HepG2 (cell line): ENCODE results near the gene TMEM114. TPM values are rescaled to one million over a fixed set of nuclear protein-coding genes. Genes with fewer than 3 reads are reported as not detected.

Experiments
- ATAC-seq: fragments of 200-7000 bp; cut with Tn5 transposase; 3 replicates; pipeline ENCODE4 v1.9.1; 2020; ENCODE audit warnings: mild to moderate bottlenecking, moderate library complexity
- BruUV-seq: library from RNA; stranded (reverse); fragments of 400-500 nt; replicated peaks from 2 replicates; lab custom pipeline; 2021; lab: Mats Ljungman, UMichigan
- CTCF ChIA-PET: fragments of 300-600 bp; formaldehyde crosslinking; extraction: SDS; loops from one replicate; lab custom pipeline; 2021; ENCODE audit warnings: low total read pairs, inconsistent platforms, low intra/inter-chr PET ratio; lab: Yijun Ruan, JAX
- POLR2A ChIA-PET: fragments of 350-600 bp; sonication (Branson Sonifier 250); formaldehyde crosslinking; loops from one replicate; lab custom pipeline; 2020; ENCODE audit warnings: antibody characterized with exemption, inconsistent platforms; lab: Yijun Ruan, JAX
- DNase-seq: peaks from one replicate; pipeline ENCODE4 v3.0.0-alpha.2; 2015; ENCODE audit warnings: low spot score
- FAIRE-seq: peaks from 3 replicates; lab custom pipeline; 2011; peaks lifted over from hg19 to GRCh38; lab: Jason Lieb, UNC
- H2AFZ ChIP-seq: one replicate; pipeline ENCODE4 v1.6.1; 2011; ENCODE audit warnings: low read length, inconsistent platforms
- H3K27ac ChIP-seq: fragments of 300-600 bp; 3 replicates; pipeline ENCODE4 v1.8.0; 2011; ENCODE audit warnings: mixed run types, mild to moderate bottlenecking, mixed read lengths, low read length, inconsistent platforms; ENCODE audit not compliant: insufficient read depth; ENCODE audit errors: extremely low read length
- H3K27me3 ChIP-seq, 2 experiments: fragments of 200-600 bp in 1 of 2; 2 replicates in 1 of 2; 3 replicates in 1 of 2; pipeline versions ENCODE4 v1.6.0 to v1.8.0; 2011; ENCODE audit warnings: low read length in 2 of 2, mild to moderate bottlenecking in 2 of 2, moderate library complexity in 2 of 2, inconsistent platforms in 1 of 2; ENCODE audit not compliant: insufficient read depth in 2 of 2, control insufficient read depth in 1 of 2
- H3K36me3 ChIP-seq, 2 experiments: fragments of 200-600 bp in 1 of 2; replicated peaks in 1 of 2; 2 replicates in 1 of 2; 3 replicates in 1 of 2; pipeline versions ENCODE4 v1.5.1 to v1.8.0; 2011; ENCODE audit warnings: low read length in 2 of 2, inconsistent platforms in 1 of 2; ENCODE audit not compliant: insufficient read depth in 2 of 2, control insufficient read depth in 1 of 2
- H3K4me1 ChIP-seq: 2 replicates; pipeline ENCODE4 v1.5.1; 2012; ENCODE audit warnings: low read length, inconsistent platforms; ENCODE audit not compliant: insufficient read depth
- H3K4me2 ChIP-seq: 2 replicates; pipeline ENCODE4 v1.6.0; 2011; ENCODE audit warnings: low read depth, low read length, inconsistent platforms
- H3K4me3 ChIP-seq, 3 experiments: fragments of 200-600 bp in 1 of 3; sonication (generic), shearing (Covaris generic) in 1 of 3; replicated peaks in 1 of 3; 2 replicates each; pipeline ENCODE4 v1.5.1; 2011 to 2016; ENCODE audit warnings: low read length in 3 of 3, inconsistent platforms in 2 of 3, low read depth in 2 of 3, mild to moderate bottlenecking in 2 of 3, control low read depth in 1 of 3, mixed read lengths in 1 of 3; ENCODE audit not compliant: insufficient read depth in 1 of 3
- H3K79me2 ChIP-seq: one replicate; pipeline ENCODE4 v1.6.1; 2011; ENCODE audit warnings: low read length, inconsistent platforms; ENCODE audit not compliant: insufficient read depth
- H3K9ac ChIP-seq: 2 replicates; pipeline ENCODE4 v1.6.0; 2011; ENCODE audit warnings: mild to moderate bottlenecking, low read depth, low read length, inconsistent platforms; ENCODE audit not compliant: insufficient read depth
- H3K9me3 ChIP-seq: 2 replicates; pipeline ENCODE4 v1.5.1; 2012; ENCODE audit warnings: mild to moderate bottlenecking, low read length
- H4K20me1 ChIP-seq: 2 replicates; pipeline ENCODE4 v1.6.0; 2011; ENCODE audit warnings: inconsistent platforms, mild to moderate bottlenecking, low read length, moderate library complexity; ENCODE audit not compliant: insufficient read depth
- ARNTL ChIP-seq: sonication (generic); formaldehyde crosslinking; IDR thresholded peaks from 2 replicates; pipeline ENCODE4 v1.4.0; 2020; ENCODE audit warnings: mild to moderate bottlenecking, missing genetic modification reagents
- CC2D1A ChIP-seq: sonication (generic); formaldehyde crosslinking; IDR thresholded peaks from 2 replicates; pipeline ENCODE4 v1.8.1; 2023; ENCODE audit warnings: mild to moderate bottlenecking, missing genetic modification reagents
- EP300 ChIP-seq, 3 experiments: sonication (generic) in 1 of 3; formaldehyde crosslinking in 1 of 3; IDR thresholded peaks; 2 replicates each; pipeline versions ENCODE4 v1.5.1 to v1.6.1; 2011 to 2020; ENCODE audit warnings: low read depth in 2 of 3, low read length in 2 of 3, borderline replicate concordance in 1 of 3, improper control_type of control experiment in 1 of 3, mild to moderate bottlenecking in 1 of 3, missing genetic modification reagents in 1 of 3, moderate library complexity in 1 of 3
- HHEX ChIP-seq: IDR thresholded peaks from 2 replicates; pipeline ENCODE4 v1.6.1; 2016; ENCODE audit warnings: control low read depth
- NRL ChIP-seq: sonication (generic); formaldehyde crosslinking; IDR thresholded peaks from 2 replicates; pipeline ENCODE4 v1.5.0; 2020; ENCODE audit warnings: missing genetic modification reagents, mild to moderate bottlenecking, moderate library complexity, borderline replicate concordance
- POLR2A ChIP-seq, 2 experiments: IDR thresholded peaks; 2 replicates each; pipeline ENCODE4 v1.6.1; 2011; ENCODE audit warnings: low read depth in 2 of 2, low read length in 2 of 2, mild to moderate bottlenecking in 1 of 2, moderate library complexity in 1 of 2; ENCODE audit not compliant: insufficient read depth in 1 of 2
- SOX6 ChIP-seq, 2 experiments: fragments of 450-650 bp in 1 of 2; sonication (generic) in 1 of 2; formaldehyde crosslinking in 1 of 2; IDR thresholded peaks; 2 replicates each; pipeline versions ENCODE4 v1.4.0 to v1.6.1; 2017 to 2020; ENCODE audit warnings: antibody characterized with exemption in 1 of 2, mild to moderate bottlenecking in 1 of 2, missing genetic modification reagents in 1 of 2
- ZNF354B ChIP-seq: sonication (generic); formaldehyde crosslinking; IDR thresholded peaks from 2 replicates; pipeline ENCODE4 v1.8.0; 2022; ENCODE audit warnings: mild to moderate bottlenecking, missing genetic modification reagents
- WGBS: methylation state at CpG from one replicate; pipeline ENCODE4 v1.1.6; 2017; ENCODE audit warnings: low lambda C conversion rate; 5-methylcytosine and 5-hydroxymethylcytosine counted together
- in situ Hi-C: cut with HindIII; loops from 2 replicates; pipeline ENCODE4 v1.10.0; 2017; ENCODE audit warnings: low pct_unique_long_range_greater_than_20kb; ENCODE audit not compliant: extremely low pct_ligation_motif_present
- intact Hi-C: fragments of 100-400 bp; cut with micrococcal nuclease; formaldehyde crosslinking; loops from one replicate; pipeline ENCODE4 v1.10.0; 2022; ENCODE audit not compliant: unreplicated experiment
- polyA plus RNA-seq, 8 experiments: library from polyadenylated mRNA; depleted of rRNA in 3 of 8; stranded (reverse) in 7 of 8; unstranded in 1 of 8; fragments of >200 nt; fragmentation: Illumina TruSeq in 4 of 8; extraction: Trizol in 4 of 8; gene quantifications; 2 replicates each; pipeline versions ENCODE4 v1.2.1 to v1.2.3, GENCODE V29; 2011 to 2016; ENCODE audit warnings: low read depth in 4 of 8, missing spikeins in 1 of 8, mixed read lengths in 1 of 8; ENCODE audit not compliant: insufficient read depth in 1 of 8
- total RNA-seq, 5 experiments: library from RNA; depleted of rRNA; stranded (reverse); fragments of >200 nt; fragmentation: Illumina TruSeq; extraction: Trizol; gene quantifications; 2 replicates each; pipeline ENCODE4 v1.2.3, GENCODE V29; 2016; ENCODE audit warnings: low read depth in 1 of 5
- TF ChIP-seq, protein P1 (sequence below): IDR thresholded peaks from 2 replicates; pipeline ENCODE4 v1.6.1; 2012; ENCODE audit warnings: inconsistent platforms
- TF ChIP-seq, protein P2 (sequence below): sonication (generic); formaldehyde crosslinking; IDR thresholded peaks from 2 replicates; pipeline ENCODE4 v1.4.0; 2020; ENCODE audit warnings: missing genetic modification reagents
- TF ChIP-seq, protein P3 (sequence below): sonication (generic); formaldehyde crosslinking; IDR thresholded peaks from 2 replicates; pipeline ENCODE4 v1.5.1; 2020; ENCODE audit warnings: missing genetic modification reagents, mild to moderate bottlenecking, borderline replicate concordance
- TF ChIP-seq, protein P4 (sequence below): sonication (generic); formaldehyde crosslinking; IDR thresholded peaks from 2 replicates; pipeline ENCODE4 v1.8.1; 2022; ENCODE audit warnings: low read depth, mild to moderate bottlenecking, missing genetic modification reagents
- TF ChIP-seq, protein P5 (sequence below): sonication (generic); formaldehyde crosslinking; IDR thresholded peaks from 2 replicates; pipeline ENCODE4 v1.4.0; 2020; ENCODE audit warnings: missing genetic modification reagents

TMEM114 gene
- total and polyA plus RNA-seq, 2 of the 13 experiments (the other 11 are each of a cell fraction or from before 2014, with no cell fraction given) = not detected

DNA sequence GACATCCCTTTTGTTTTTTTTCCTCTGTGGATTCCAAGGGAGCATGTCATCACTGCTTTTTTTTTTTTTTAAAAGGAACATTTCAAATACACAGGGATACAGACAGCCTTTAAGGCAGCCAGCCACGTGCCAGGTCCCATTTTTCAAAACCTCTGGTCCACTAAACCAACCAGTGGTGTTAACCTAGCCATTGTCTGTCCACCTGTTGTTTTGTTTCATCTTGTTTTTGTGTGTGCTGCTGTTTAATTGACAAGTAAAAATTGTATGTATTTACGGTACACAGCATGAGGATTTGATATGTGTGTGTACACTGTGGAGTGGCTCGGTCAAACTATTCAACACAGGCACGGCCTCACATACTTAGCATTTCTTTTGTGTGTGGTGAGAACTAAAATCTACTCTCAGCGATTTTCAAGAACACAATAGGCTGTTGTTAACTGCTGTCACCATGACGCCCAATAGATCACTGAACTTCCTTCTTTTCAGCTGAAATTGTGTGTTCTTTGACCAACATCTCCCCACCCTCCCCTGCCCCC lies 19.2 kb downstream of the TMEM114 start:
- intact Hi-C loops (loop anchor here (10.0 kb wide), 1 partner anchor 564 kb away; no protein-coding TSS in a partner anchor), in situ Hi-C loops (no loop called here)
- H3K4me2 ChIP-seq = peak overlapping the region; percentile 87
- H3K27ac ChIP-seq = peak overlapping the region; percentile 15
- peak overlapping the region; percentile 46 for H3K9ac ChIP-seq
- ChIA-PET CTCF (interaction anchor here (5.1 to 5.6 kb wide), 2 partner anchors 64 to 84 kb away, joined by 39 to 154 read pairs; no protein-coding TSS in a partner anchor), POLR2A (interaction anchor here (1.2 to 1.5 kb wide), 2 partner anchors 51 to 292 kb away, joined by 4 read pairs; partner anchors contain the start of gene METTL22)
- peaks cover 0 to 7% of the 10 kb centered on the region in 2 experiments; a peak in 1 of 5 replicates for H3K27me3 ChIP-seq
- peak; percentile 62 for FAIRE-seq
- no peaks in the 10 kb centered on the region for H4K20me1 ChIP-seq
- peak; percentile 94 for DNase-seq
- H3K9me3 ChIP-seq = no peaks in the 10 kb centered on the region
- ATAC-seq = peak; percentile 73
- H3K4me3 ChIP-seq = peak overlapping the region; percentile 0 to 53 (median 18); a peak in 4 of 6 replicates
- no TSS peak for BruUV-seq
- no peaks in the 10 kb centered on the region for H3K36me3 ChIP-seq
- no peaks in the 10 kb centered on the region for H3K79me2 ChIP-seq
- 1% methylated on average over 6 of the region's 6 CpGs for WGBS
- H2AFZ ChIP-seq = peak overlapping the region; percentile 1
- H3K4me1 ChIP-seq = peaks cover 68% of the 10 kb centered on the region
- no peak for TF ChIP-seq SOX6 (IDR thresholded peaks at IDR 0.05)
- TF ChIP-seq SOX6 (CRISPR knock-in tag; IDR thresholded peaks at IDR 0.05) = peak; percentile 90
- no peak for TF ChIP-seq ZNF354B (CRISPR knock-in tag)
- TF ChIP-seq CC2D1A = 0 out of 2 replicates have a peak, but pooled peaks have one; percentile 53
- TF ChIP-seq, protein P1, sequence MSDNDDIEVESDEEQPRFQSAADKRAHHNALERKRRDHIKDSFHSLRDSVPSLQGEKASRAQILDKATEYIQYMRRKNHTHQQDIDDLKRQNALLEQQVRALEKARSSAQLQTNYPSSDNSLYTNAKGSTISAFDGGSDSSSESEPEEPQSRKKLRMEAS = peak; percentile 49; the same call in 1 of the 2 replicates
- TF ChIP-seq, protein P2, sequence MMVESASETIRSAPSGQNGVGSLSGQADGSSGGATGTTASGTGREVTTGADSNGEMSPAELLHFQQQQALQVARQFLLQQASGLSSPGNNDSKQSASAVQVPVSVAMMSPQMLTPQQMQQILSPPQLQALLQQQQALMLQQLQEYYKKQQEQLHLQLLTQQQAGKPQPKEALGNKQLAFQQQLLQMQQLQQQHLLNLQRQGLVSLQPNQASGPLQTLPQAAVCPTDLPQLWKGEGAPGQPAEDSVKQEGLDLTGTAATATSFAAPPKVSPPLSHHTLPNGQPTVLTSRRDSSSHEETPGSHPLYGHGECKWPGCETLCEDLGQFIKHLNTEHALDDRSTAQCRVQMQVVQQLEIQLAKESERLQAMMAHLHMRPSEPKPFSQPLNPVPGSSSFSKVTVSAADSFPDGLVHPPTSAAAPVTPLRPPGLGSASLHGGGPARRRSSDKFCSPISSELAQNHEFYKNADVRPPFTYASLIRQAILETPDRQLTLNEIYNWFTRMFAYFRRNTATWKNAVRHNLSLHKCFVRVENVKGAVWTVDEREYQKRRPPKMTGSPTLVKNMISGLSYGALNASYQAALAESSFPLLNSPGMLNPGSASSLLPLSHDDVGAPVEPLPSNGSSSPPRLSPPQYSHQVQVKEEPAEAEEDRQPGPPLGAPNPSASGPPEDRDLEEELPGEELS (CRISPR knock-in tag) = peak; percentile 63
- TF ChIP-seq, protein P3, sequence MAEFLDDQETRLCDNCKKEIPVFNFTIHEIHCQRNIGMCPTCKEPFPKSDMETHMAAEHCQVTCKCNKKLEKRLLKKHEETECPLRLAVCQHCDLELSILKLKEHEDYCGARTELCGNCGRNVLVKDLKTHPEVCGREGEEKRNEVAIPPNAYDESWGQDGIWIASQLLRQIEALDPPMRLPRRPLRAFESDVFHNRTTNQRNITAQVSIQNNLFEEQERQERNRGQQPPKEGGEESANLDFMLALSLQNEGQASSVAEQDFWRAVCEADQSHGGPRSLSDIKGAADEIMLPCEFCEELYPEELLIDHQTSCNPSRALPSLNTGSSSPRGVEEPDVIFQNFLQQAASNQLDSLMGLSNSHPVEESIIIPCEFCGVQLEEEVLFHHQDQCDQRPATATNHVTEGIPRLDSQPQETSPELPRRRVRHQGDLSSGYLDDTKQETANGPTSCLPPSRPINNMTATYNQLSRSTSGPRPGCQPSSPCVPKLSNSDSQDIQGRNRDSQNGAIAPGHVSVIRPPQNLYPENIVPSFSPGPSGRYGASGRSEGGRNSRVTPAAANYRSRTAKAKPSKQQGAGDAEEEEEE (CRISPR knock-in tag) = 0 out of 2 replicates have a peak, but pooled peaks have one; percentile 44
- no peak for TF ChIP-seq HHEX (CRISPR knock-in tag)
- TF ChIP-seq NRL (CRISPR knock-in tag) = no peak
- peak in 1 of 2 experiments; percentile 39; a peak in 1 of 4 replicates for TF ChIP-seq POLR2A (IDR thresholded peaks at IDR 0.05; ENCODE audit: insufficient read depth in 1 of 2, low read depth in 2 of 2, low read length in 2 of 2)
- TF ChIP-seq, protein P4, sequence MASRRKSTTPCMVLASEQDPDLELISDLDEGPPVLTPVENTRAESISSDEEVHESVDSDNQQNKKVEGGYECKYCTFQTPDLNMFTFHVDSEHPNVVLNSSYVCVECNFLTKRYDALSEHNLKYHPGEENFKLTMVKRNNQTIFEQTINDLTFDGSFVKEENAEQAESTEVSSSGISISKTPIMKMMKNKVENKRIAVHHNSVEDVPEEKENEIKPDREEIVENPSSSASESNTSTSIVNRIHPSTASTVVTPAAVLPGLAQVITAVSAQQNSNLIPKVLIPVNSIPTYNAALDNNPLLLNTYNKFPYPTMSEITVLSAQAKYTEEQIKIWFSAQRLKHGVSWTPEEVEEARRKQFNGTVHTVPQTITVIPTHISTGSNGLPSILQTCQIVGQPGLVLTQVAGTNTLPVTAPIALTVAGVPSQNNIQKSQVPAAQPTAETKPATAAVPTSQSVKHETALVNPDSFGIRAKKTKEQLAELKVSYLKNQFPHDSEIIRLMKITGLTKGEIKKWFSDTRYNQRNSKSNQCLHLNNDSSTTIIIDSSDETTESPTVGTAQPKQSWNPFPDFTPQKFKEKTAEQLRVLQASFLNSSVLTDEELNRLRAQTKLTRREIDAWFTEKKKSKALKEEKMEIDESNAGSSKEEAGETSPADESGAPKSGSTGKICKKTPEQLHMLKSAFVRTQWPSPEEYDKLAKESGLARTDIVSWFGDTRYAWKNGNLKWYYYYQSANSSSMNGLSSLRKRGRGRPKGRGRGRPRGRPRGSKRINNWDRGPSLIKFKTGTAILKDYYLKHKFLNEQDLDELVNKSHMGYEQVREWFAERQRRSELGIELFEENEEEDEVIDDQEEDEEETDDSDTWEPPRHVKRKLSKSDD (CRISPR knock-in tag) = 0 out of 2 replicates have a peak, but pooled peaks have one; percentile 20
- peak; percentile 8; the same call in 1 of the 2 replicates for TF ChIP-seq ARNTL
- TF ChIP-seq EP300 (IDR thresholded peaks at IDR 0.05; ENCODE audit: low read depth in 2 of 2, low read length in 2 of 2) = 0 out of 4 replicates have a peak, but pooled peaks have one; percentile 6 to 25
- TF ChIP-seq EP300 (CRISPR knock-in tag; IDR thresholded peaks at IDR 0.05; ENCODE audit: borderline replicate concordance) = no peak
- TF ChIP-seq, protein P5, sequence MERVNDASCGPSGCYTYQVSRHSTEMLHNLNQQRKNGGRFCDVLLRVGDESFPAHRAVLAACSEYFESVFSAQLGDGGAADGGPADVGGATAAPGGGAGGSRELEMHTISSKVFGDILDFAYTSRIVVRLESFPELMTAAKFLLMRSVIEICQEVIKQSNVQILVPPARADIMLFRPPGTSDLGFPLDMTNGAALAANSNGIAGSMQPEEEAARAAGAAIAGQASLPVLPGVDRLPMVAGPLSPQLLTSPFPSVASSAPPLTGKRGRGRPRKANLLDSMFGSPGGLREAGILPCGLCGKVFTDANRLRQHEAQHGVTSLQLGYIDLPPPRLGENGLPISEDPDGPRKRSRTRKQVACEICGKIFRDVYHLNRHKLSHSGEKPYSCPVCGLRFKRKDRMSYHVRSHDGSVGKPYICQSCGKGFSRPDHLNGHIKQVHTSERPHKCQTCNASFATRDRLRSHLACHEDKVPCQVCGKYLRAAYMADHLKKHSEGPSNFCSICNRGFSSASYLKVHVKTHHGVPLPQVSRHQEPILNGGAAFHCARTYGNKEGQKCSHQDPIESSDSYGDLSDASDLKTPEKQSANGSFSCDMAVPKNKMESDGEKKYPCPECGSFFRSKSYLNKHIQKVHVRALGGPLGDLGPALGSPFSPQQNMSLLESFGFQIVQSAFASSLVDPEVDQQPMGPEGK (CRISPR knock-in tag) = peak; percentile 56; the same call in 1 of the 2 replicates
